HepG2 (cell line): ENCODE results near the gene SLA2. TPM values are rescaled to one million over a fixed set of nuclear protein-coding genes. Genes with fewer than 3 reads are reported as not detected.
A peak's percentile ranks its signal among the peaks of the same experiment; 100 is the strongest.

ENCODE experiments used
- ATAC-seq: fragments of 200-7000 bp; cut with Tn5 transposase; 3 replicates; pipeline ENCODE4 v1.9.1; 2020; ENCODE audit warnings: mild to moderate bottlenecking, moderate library complexity
- BruUV-seq: library from RNA; stranded (reverse); fragments of 400-500 nt; replicated peaks from 2 replicates; lab custom pipeline; 2021; lab: Mats Ljungman, UMichigan
- CTCF ChIA-PET: fragments of 300-600 bp; formaldehyde crosslinking; extraction: SDS; loops from one replicate; lab custom pipeline; 2021; ENCODE audit warnings: low total read pairs, inconsistent platforms, low intra/inter-chr PET ratio; lab: Yijun Ruan, JAX
- POLR2A ChIA-PET: fragments of 350-600 bp; sonication (Branson Sonifier 250); formaldehyde crosslinking; loops from one replicate; lab custom pipeline; 2020; ENCODE audit warnings: antibody characterized with exemption, inconsistent platforms; lab: Yijun Ruan, JAX
- DNase-seq: peaks from one replicate; pipeline ENCODE4 v3.0.0-alpha.2; 2015; ENCODE audit warnings: low spot score
- FAIRE-seq: peaks from 3 replicates; lab custom pipeline; 2011; peaks lifted over from hg19 to GRCh38; lab: Jason Lieb, UNC
- H2AFZ ChIP-seq: one replicate; pipeline ENCODE4 v1.6.1; 2011; ENCODE audit warnings: low read length, inconsistent platforms
- H3K27ac ChIP-seq: fragments of 300-600 bp; 3 replicates; pipeline ENCODE4 v1.8.0; 2011; ENCODE audit warnings: mixed run types, mild to moderate bottlenecking, mixed read lengths, low read length, inconsistent platforms; ENCODE audit not compliant: insufficient read depth; ENCODE audit errors: extremely low read length
- H3K27me3 ChIP-seq, 2 experiments: fragments of 200-600 bp in 1 of 2; 2 replicates in 1 of 2; 3 replicates in 1 of 2; pipeline versions ENCODE4 v1.6.0 to v1.8.0; 2011; ENCODE audit warnings: low read length in 2 of 2, mild to moderate bottlenecking in 2 of 2, moderate library complexity in 2 of 2, inconsistent platforms in 1 of 2; ENCODE audit not compliant: insufficient read depth in 2 of 2, control insufficient read depth in 1 of 2
- H3K36me3 ChIP-seq, 2 experiments: fragments of 200-600 bp in 1 of 2; replicated peaks in 1 of 2; 2 replicates in 1 of 2; 3 replicates in 1 of 2; pipeline versions ENCODE4 v1.5.1 to v1.8.0; 2011; ENCODE audit warnings: low read length in 2 of 2, inconsistent platforms in 1 of 2; ENCODE audit not compliant: insufficient read depth in 2 of 2, control insufficient read depth in 1 of 2
- H3K4me1 ChIP-seq: 2 replicates; pipeline ENCODE4 v1.5.1; 2012; ENCODE audit warnings: low read length, inconsistent platforms; ENCODE audit not compliant: insufficient read depth
- H3K4me2 ChIP-seq: 2 replicates; pipeline ENCODE4 v1.6.0; 2011; ENCODE audit warnings: low read depth, low read length, inconsistent platforms
- H3K4me3 ChIP-seq, 3 experiments: fragments of 200-600 bp in 1 of 3; sonication (generic), shearing (Covaris generic) in 1 of 3; replicated peaks in 1 of 3; 2 replicates each; pipeline ENCODE4 v1.5.1; 2011 to 2016; ENCODE audit warnings: low read length in 3 of 3, inconsistent platforms in 2 of 3, low read depth in 2 of 3, mild to moderate bottlenecking in 2 of 3, control low read depth in 1 of 3, mixed read lengths in 1 of 3; ENCODE audit not compliant: insufficient read depth in 1 of 3
- H3K79me2 ChIP-seq: one replicate; pipeline ENCODE4 v1.6.1; 2011; ENCODE audit warnings: low read length, inconsistent platforms; ENCODE audit not compliant: insufficient read depth
- H3K9ac ChIP-seq: 2 replicates; pipeline ENCODE4 v1.6.0; 2011; ENCODE audit warnings: mild to moderate bottlenecking, low read depth, low read length, inconsistent platforms; ENCODE audit not compliant: insufficient read depth
- H3K9me3 ChIP-seq: 2 replicates; pipeline ENCODE4 v1.5.1; 2012; ENCODE audit warnings: mild to moderate bottlenecking, low read length
- H4K20me1 ChIP-seq: 2 replicates; pipeline ENCODE4 v1.6.0; 2011; ENCODE audit warnings: inconsistent platforms, mild to moderate bottlenecking, low read length, moderate library complexity; ENCODE audit not compliant: insufficient read depth
- CEBPB ChIP-seq: IDR thresholded peaks from 2 replicates; pipeline ENCODE4 v1.6.1; 2011; ENCODE audit warnings: low read depth, low read length, improper control_type of control experiment, borderline replicate concordance
- KLF15 ChIP-seq: sonication (generic); formaldehyde crosslinking; IDR thresholded peaks from 2 replicates; pipeline ENCODE4 v1.8.1; 2023; ENCODE audit warnings: borderline replicate concordance, mild to moderate bottlenecking, inconsistent platforms, missing genetic modification reagents, mixed read lengths
- NR1H2 ChIP-seq: sonication (generic); formaldehyde crosslinking; IDR thresholded peaks from 2 replicates; pipeline ENCODE4 v1.8.1; 2022; ENCODE audit warnings: low read depth, missing genetic modification reagents, borderline replicate concordance
- ZBTB42 ChIP-seq: sonication (generic); formaldehyde crosslinking; IDR thresholded peaks from 2 replicates; pipeline ENCODE4 v1.5.0; 2020; ENCODE audit warnings: mild to moderate bottlenecking, missing genetic modification reagents
- ZNF138 ChIP-seq: sonication (generic); formaldehyde crosslinking; IDR thresholded peaks from 2 replicates; pipeline ENCODE4 v1.5.0; 2020; ENCODE audit warnings: mild to moderate bottlenecking, low read depth, missing genetic modification reagents
- WGBS: methylation state at CpG from one replicate; pipeline ENCODE4 v1.1.6; 2017; ENCODE audit warnings: low lambda C conversion rate; 5-methylcytosine and 5-hydroxymethylcytosine counted together
- in situ Hi-C: cut with HindIII; loops from 2 replicates; pipeline ENCODE4 v1.10.0; 2017; ENCODE audit warnings: low pct_unique_long_range_greater_than_20kb; ENCODE audit not compliant: extremely low pct_ligation_motif_present
- intact Hi-C: fragments of 100-400 bp; cut with micrococcal nuclease; formaldehyde crosslinking; loops from one replicate; pipeline ENCODE4 v1.10.0; 2022; ENCODE audit not compliant: unreplicated experiment
- polyA plus RNA-seq, 8 experiments: library from polyadenylated mRNA; depleted of rRNA in 3 of 8; stranded (reverse) in 7 of 8; unstranded in 1 of 8; fragments of >200 nt; fragmentation: Illumina TruSeq in 4 of 8; extraction: Trizol in 4 of 8; gene quantifications; 2 replicates each; pipeline versions ENCODE4 v1.2.1 to v1.2.3, GENCODE V29; 2011 to 2016; ENCODE audit warnings: low read depth in 4 of 8, missing spikeins in 1 of 8, mixed read lengths in 1 of 8; ENCODE audit not compliant: insufficient read depth in 1 of 8
- total RNA-seq, 5 experiments: library from RNA; depleted of rRNA; stranded (reverse); fragments of >200 nt; fragmentation: Illumina TruSeq; extraction: Trizol; gene quantifications; 2 replicates each; pipeline ENCODE4 v1.2.3, GENCODE V29; 2016; ENCODE audit warnings: low read depth in 1 of 5
- TF ChIP-seq, protein P1 (sequence below): sonication (generic); formaldehyde crosslinking; IDR thresholded peaks from 2 replicates; pipeline ENCODE4 v1.4.0; 2020; ENCODE audit warnings: missing genetic modification reagents

Gene SLA2
- total and polyA plus RNA-seq, 2 of the 13 experiments (the other 11 are each of a cell fraction or from before 2014, with no cell fraction given) = 1.6 to 3.6 TPM

DNA sequence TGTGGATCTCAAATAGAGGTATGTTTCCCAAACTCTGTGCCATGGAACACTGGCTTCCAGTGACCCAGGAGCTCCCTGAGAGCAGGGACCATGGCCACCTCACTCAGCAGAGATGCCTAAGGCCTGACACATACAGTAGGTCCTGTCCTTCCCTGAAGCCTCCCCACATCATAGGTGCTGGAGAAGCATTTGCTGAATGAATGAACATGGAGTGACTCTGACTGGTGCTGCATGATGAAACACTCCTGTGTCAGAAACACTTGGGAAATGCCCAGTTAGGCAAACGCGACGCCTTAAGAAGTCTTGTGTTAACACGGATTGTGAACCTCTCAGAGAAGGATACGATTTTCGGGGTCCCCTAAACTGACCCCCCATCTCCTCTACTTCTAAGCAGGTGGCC, 14.3 kb downstream of the SLA2 start:
- Histone ChIP-seq H3K27ac (no peak overlapping the region), H3K9ac (no peak overlapping the region), H3K4me1 (peaks cover 37% of the 10 kb centered on the region), H3K36me3 (no peaks in the 10 kb centered on the region), H4K20me1 (no peaks in the 10 kb centered on the region), H3K9me3 (no peaks in the 10 kb centered on the region), H3K27me3 (no peaks in the 10 kb centered on the region), H3K4me2 (peak overlapping the region; percentile 88; the same call in 1 of the 2 replicates), H2AFZ (no peak overlapping the region), H3K79me2 (no peaks in the 10 kb centered on the region), H3K4me3 (no peak overlapping the region)
- in situ Hi-C loops (no loop called here), intact Hi-C loops (loop anchor here (1.0 kb wide), 1 partner anchor 19 kb away; no protein-coding TSS in a partner anchor)
- ChIA-PET CTCF (interaction anchor here (1.7 to 1.8 kb wide), 2 partner anchors 19 to 26 kb away, joined by 8 to 20 read pairs; partner anchors contain the start of gene RAB5IF), POLR2A (interaction anchor here (1.2 to 5.5 kb wide), 8 partner anchors 8 to 123 kb away, joined by 4 to 54 read pairs (median 8); partner anchors contain the start of gene RAB5IF)
- DNase-seq = no peak
- FAIRE-seq = no peak
- WGBS = 77% methylated on average over 6 of the region's 6 CpGs
- ATAC-seq = no peak
- 0 out of 2 replicates have a peak, but pooled peaks have one; percentile 12 for TF ChIP-seq KLF15 (CRISPR knock-in tag)
- TF ChIP-seq NR1H2 (CRISPR knock-in tag) = 0 out of 2 replicates have a peak, but pooled peaks have one; percentile 36
- no peak for TF ChIP-seq ZBTB42
- TF ChIP-seq CEBPB = 0 out of 2 replicates have a peak, but pooled peaks have one; percentile 3
- TF ChIP-seq, protein P1, sequence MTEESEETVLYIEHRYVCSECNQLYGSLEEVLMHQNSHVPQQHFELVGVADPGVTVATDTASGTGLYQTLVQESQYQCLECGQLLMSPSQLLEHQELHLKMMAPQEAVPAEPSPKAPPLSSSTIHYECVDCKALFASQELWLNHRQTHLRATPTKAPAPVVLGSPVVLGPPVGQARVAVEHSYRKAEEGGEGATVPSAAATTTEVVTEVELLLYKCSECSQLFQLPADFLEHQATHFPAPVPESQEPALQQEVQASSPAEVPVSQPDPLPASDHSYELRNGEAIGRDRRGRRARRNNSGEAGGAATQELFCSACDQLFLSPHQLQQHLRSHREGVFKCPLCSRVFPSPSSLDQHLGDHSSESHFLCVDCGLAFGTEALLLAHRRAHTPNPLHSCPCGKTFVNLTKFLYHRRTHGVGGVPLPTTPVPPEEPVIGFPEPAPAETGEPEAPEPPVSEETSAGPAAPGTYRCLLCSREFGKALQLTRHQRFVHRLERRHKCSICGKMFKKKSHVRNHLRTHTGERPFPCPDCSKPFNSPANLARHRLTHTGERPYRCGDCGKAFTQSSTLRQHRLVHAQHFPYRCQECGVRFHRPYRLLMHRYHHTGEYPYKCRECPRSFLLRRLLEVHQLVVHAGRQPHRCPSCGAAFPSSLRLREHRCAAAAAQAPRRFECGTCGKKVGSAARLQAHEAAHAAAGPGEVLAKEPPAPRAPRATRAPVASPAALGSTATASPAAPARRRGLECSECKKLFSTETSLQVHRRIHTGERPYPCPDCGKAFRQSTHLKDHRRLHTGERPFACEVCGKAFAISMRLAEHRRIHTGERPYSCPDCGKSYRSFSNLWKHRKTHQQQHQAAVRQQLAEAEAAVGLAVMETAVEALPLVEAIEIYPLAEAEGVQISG = 0 out of 2 replicates have a peak, but pooled peaks have one; percentile 17
- TF ChIP-seq ZNF138 = 0 out of 2 replicates have a peak, but pooled peaks have one; percentile 37
- BruUV-seq = no TSS peak
